NCI-H2171 (cell line): ENCODE data around the gene UCK2.

ENCODE experiments used
- DNase-seq: peaks from one replicate; lab custom pipeline; 2025; lab: John Stamatoyannopoulos, UW

Gene UCK2

DNA sequence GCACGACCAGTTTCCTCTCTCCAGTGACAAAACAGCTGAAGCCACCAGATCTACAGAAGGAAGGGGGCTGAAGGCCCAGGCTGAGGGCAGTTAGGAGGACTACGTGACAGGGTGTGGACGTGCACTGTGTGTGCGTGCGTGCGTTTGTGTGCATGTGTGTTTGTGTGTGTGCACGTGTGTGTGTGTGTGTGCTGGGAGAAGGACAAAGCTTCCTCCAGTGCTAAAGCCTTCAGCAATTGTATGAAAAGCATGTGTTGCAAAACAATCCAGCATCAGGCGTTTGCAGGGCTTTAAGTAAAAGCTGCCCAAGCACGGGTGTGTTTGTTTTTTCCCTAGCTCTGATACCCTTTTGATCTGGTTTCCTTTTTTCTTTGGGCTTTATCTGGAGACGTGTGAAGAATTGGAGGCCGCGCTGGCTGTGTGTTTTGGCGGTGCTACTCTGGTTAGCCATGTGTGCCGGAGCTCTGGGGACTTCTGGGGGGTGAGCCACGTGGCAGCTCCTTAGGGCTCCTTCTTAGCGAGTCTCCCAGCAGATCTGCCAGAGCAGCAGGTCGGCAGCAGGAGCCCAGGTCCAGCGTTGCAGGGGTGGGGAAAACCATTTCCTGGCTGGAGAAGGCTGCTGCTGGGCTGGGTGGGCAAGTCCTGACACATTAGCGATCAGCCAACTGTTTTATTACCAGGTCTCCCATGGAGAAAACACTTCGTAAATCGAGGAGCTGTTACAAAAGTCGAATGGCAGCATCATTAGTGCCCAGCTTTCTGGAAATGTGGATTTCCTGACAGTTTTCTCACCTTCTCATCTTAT, 73.4 kb downstream of the UCK2 start:
- DNase-seq: peak; percentile 51

GRCh38 chr1:165902565-165902964, 75.2 kb downstream of the UCK2 start:
- DNase-seq: no peak

DNA sequence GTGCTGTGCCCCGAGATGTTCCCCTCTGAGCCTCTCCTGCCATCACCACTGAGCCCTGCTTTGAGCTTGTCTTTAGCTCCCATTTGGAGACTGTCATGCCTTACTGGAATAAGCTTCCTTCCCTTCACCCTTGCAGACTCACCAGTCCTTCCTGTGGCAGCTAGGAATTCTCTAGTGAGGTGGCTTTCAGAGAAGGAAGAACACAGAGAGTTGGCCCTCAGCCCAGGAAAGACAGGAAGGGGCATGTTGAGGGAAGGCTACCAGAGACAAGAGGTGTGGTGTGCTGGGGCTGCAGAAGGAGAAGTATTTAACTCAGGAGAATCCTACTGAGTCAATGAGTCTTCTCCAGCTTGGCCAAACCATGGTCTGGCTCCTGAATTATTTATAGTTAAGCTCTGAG, 76.3 kb downstream of the UCK2 start:
- peak; percentile 64 for DNase-seq

GRCh38 chr1:165904948-165905347, 77.5 kb downstream of the UCK2 start:
- no peak for DNase-seq

GRCh38 chr1:165905853-165906252, 78.4 kb downstream of the UCK2 start:
- DNase-seq: no peak

GRCh38 chr1:165907256-165907857, 79.9 kb downstream of the UCK2 start:
- DNase-seq: no peak

DNA sequence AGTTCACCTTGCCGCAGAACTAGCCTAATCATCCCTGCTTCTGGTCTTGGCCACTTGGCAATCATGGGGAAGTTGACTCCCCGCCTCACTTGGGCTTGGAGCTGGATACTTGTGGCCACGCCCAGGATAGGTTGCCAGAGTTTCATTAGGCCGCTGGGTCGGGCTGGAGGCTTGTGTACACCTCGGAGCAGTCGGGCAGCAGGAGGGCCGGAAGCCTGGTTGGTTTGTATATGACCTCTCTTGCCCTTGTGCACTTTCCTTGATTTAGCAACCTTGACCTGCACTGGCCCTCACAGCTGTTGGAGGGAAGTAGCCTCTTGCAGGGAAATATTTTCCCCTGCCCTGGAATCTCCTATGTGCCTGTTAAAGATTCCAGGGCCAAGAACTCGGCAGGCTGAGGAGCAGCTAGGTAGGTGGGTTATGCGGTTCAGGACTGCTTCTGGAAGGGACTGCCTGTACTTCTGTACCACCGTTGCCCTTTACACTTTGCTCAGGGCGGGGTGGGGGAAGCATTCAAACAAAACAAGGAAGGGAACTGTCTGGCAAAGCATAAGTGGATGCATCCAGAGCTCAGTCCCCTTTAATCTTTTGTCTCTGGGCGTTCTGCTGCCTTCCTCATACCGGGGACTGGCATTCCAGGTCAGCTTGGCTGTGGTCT, 83.5 kb downstream of the UCK2 start:
- DNase-seq: no peak

DNA sequence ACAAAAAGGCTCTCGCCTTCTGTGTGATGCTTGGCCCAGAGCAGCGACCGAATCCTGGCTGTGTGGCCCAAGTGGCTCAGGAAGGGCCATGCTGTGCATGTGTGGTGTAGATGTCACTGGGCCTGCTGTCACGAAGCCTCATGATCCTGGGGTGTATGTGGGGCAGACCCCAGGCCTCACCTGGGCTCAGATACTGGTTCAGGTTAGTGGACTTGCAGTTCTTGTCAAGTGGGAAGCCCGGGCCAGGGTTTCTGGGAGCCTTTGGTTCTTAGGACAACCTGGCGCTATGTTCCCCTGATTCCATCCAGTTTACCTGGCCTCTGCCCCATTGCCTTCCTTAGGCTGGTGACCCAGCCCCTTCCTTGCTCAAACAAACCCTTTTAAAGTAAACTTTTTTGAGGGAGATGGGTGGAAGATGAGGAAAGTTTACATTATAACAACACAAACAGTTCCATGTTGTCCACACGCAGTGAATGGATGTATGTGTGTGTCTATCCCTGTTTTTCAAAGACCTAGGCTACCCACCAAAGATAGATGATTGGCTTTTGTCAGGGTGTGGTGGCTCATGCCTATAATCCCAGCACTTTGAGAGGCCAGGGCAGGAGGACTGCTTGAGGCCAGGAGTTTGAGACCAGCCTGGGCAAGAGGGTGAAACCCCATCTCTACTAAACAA, 84.3 kb downstream of the UCK2 start:
- DNase-seq: no peak

DNA sequence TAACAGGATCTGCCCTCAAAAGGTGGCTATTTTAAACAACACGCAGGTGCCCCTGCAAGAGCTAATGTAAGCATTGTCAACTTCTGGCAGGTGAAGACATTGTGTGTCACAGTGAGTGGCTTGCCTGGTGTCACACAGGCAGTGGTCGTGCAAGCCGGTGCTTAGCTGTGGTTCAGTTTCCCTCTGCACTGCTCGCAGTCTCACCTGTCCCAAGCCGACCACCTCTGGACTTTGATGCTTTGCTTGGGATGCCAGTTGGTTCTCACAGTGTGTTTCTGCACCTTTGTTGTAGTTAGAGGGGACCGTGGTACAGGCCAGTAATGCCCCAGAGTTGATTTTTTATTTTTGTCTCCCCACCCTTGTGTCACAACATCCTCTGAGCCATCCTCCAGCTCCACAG, 85.2 kb downstream of the UCK2 start:
- no peak for DNase-seq

- DNase-seq: peak; percentile 35
Measured at GRCh38 chr1:165914136-165914798, 86.9 kb downstream of the UCK2 start.

- no peak for DNase-seq
Measured at GRCh38 chr1:165915480-165915879, 88.1 kb downstream of the UCK2 start.

DNA sequence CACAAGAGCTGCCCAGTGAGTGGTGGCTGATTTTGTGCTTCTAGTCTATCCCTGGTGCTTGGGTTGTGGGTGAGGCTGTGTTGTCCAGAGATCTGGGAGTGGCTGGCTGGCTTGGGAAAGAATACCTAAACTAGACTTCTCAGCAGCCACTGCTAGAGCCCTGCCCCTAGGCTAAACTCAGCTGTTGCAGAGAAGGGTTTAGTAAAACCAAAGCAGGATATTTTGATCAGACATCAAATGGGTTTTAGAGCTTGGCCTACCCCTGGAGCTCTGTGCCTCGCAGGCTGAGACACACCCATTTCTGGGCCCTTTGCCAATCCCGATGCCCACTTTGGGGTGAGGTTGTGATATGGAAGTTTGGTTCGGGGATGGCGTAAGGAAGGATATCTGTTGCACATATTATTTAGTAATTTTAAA, 88.5 kb downstream of the UCK2 start:
- no peak for DNase-seq

GRCh38 chr1:165917166-165917565, 89.8 kb downstream of the UCK2 start:
- no peak for DNase-seq

DNA sequence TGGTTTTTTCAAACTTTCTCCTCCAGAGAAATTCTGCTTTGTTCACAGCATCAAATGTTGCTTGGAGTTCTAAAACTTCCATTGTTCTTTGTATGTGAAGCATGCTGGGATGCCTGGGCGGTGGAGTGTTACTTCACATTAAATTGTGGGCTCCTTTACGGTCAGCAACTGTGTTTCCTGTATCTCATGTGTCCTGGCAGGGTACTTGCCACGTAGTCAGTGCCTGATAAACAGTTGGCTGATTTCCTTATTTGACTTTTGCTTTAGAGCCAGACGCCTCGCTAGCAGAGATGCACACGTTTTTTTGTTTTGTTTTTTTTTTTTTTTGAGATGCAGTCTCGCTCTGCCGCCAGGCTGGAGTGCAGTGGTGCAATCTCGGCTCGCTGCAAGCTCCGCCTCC, 96.7 kb downstream of the UCK2 start:
- no peak for DNase-seq

- no peak for DNase-seq
Measured at GRCh38 chr1:165925498-165926079, 98.2 kb downstream of the UCK2 start.

DNA sequence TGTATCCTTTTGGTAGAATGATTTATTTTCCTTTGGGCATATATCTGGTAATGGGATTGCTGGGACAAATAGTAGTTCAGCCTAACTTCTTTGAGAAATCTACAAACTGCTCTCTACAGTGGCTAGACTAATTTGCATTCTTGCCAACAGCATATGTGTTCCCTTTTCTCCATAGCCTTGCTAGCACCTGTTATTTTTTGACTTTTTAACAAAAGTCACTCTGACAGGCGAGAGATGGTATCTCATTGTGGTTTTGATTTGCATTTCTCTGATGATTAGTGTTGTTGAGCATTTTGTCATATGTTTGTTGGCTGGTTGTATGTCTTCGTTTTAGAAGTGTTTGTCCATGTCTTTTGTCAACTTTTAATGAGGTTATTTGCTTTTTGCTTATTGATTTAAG, 99.8 kb downstream of the UCK2 start:
- DNase-seq: no peak

- DNase-seq: peak; percentile 24
Measured at GRCh38 chr1:165928075-165928731, 100.8 kb downstream of the UCK2 start.

DNA sequence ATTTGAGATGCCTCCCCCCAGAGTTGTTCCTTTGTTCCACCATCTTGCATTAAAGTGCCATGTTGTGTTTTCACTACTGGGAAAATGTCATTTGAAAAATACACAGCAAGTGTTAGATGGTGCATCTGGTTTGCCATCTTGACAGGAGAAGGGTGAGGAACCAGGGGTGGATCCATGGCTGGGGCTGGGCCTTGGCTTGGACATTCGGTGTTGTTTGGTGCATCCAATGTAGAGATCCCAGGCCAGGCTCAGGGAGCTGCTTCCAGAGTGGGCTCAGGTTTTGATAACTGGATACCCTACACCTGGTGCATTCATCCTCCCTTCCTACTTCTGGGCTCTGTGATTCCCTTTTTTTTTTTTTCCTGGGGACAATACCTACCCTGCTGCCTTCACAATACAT, 103.5 kb downstream of the UCK2 start:
- no peak for DNase-seq

DNA sequence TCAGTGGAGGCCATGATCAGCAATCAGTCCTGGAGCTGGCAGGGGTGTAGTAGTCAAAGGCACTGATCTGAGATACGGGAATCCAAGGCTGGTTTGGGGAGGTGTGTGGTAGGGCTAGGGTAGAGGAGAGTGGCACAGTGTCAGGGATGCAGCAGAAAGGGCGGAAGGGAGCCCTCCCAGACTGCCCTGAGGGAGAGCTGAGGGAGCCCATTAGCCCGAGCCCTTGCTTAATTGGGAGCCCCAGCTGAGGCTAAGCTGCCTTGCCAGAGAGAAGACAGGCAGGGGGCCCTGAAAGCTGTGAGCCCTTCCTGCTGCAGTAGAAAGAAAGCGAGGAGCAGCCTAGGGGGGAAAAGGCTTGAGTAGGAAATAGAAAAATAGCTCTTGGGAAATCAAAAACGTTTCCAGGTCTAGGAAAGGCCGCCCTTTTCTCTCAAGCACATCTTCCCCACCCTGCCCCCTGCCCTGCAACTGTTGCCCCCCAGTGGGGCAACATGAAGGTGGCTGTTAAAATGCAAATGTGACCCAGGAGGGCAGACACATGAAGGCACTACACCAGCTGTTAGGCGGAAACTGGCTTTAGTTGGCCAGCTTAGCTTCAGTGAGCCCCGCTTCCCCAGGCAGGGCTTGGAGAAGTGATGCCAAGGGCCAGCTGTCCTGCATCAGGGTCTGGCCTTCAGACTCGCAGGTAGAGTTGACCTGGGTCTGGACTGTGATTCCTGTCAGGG, 106.2 kb downstream of the UCK2 start:
- no peak for DNase-seq

DNA sequence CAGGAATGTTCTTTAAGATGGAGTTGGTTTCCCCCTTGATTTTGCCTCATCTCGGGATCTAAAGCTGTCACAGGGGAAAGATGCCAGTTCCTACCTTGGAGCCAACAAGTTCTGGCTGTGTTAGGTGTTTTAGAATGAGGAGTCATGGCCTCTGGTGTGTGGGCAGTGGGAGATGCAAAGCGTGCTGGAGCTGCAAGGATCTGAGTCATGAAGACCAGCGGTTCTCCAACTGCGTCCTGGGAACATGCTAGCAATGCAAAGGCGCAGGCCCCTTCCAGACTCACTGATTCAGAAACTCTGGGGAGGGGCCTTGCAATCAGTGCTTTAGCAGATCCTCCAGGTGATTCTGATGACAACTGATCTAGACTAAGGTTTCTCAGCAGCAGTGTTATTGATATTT, 109.1 kb downstream of the UCK2 start:
- DNase-seq: no peak

GRCh38 chr1:165937829-165938228, 110.4 kb downstream of the UCK2 start:
- no peak for DNase-seq
